K562 (cell line): ENCODE results near the gene SLC25A21. TPM values are rescaled to one million over a fixed set of nuclear protein-coding genes. Genes with fewer than 3 reads are reported as not detected.
A peak's percentile ranks its signal among the peaks of the same experiment; 100 is the strongest.

ENCODE experiments used
- FOXM1 ChIP-seq, 2 experiments: fragments of 450-650 bp in 1 of 2; sonication (generic) in 1 of 2; formaldehyde crosslinking in 1 of 2; IDR thresholded peaks; 2 replicates each; pipeline versions ENCODE4 v1.6.1 to v1.9.0; 2017 to 2022; ENCODE audit warnings: low read depth in 2 of 2, mild to moderate bottlenecking in 2 of 2, missing genetic modification reagents in 1 of 2, moderate library complexity in 1 of 2
- GABPA ChIP-seq: fragments of 200-800 bp; sonication (Bioruptor generic); conservative IDR thresholded peaks from 2 replicates; pipeline ENCODE4 v1.6.1; 2016; ENCODE audit warnings: low read depth, missing genetic modification characterization, missing compliant biosample characterization
- HMG20A ChIP-seq: fragments of 450-650 bp; formaldehyde crosslinking; conservative IDR thresholded peaks from 2 replicates; pipeline ENCODE4 v1.4.0; 2020; ENCODE audit warnings: mild to moderate bottlenecking, mixed read lengths
- HSF4 ChIP-seq: fragments of 250-450 bp; sonication (Bioruptor Pico); IDR thresholded peaks from 2 replicates; pipeline ENCODE4 v2.1.2; 2022; ENCODE audit warnings: mild to moderate bottlenecking, moderate library complexity, borderline replicate concordance
- JUND ChIP-seq, 2 experiments: IDR thresholded peaks; 2 replicates in 1 of 2; 3 replicates in 1 of 2; pipeline ENCODE4 v1.6.1; 2011; ENCODE audit warnings: borderline replicate concordance in 2 of 2, low read depth in 2 of 2, low read length in 2 of 2, improper control_type of control experiment in 1 of 2, missing biosample characterization in 1 of 2, missing genetic modification characterization in 1 of 2, missing genetic modification reagents in 1 of 2
- KAT2B ChIP-seq: IDR thresholded peaks from one replicate; pipeline ENCODE4 v1.6.1; 2012; ENCODE audit warnings: low read depth, mild to moderate bottlenecking, control low read depth, inconsistent platforms, low read length, moderate library complexity
- MBD2 ChIP-seq: sonication (generic); IDR thresholded peaks from 2 replicates; pipeline ENCODE4 v1.6.1; 2016; ENCODE audit warnings: low read depth, borderline replicate concordance
- MEF2D ChIP-seq: conservative IDR thresholded peaks from 2 replicates; pipeline ENCODE4 v1.6.1; 2016; ENCODE audit warnings: low read depth, missing genetic modification characterization, missing compliant biosample characterization
- MXI1 ChIP-seq: IDR thresholded peaks from 2 replicates; pipeline ENCODE4 v1.6.1; 2011; ENCODE audit warnings: low read depth, mild to moderate bottlenecking, improper control_type of control experiment, low read length
- SLC30A9 ChIP-seq: fragments of 250-450 bp; sonication (Bioruptor Pico); IDR thresholded peaks from 2 replicates; pipeline ENCODE4 v1.8.0; 2022; ENCODE audit warnings: mild to moderate bottlenecking, moderate library complexity
- TEAD1 ChIP-seq, 2 experiments: fragments of 450-650 bp in 1 of 2; sonication (generic) in 1 of 2; formaldehyde crosslinking; IDR thresholded peaks; 2 replicates each; pipeline versions ENCODE4 v1.4.0 to v1.8.0; 2020 to 2022; ENCODE audit warnings: mild to moderate bottlenecking in 2 of 2, missing genetic modification reagents in 1 of 2
- THRA ChIP-seq: fragments of 450-650 bp; IDR thresholded peaks from 2 replicates; pipeline ENCODE4 v1.6.1; 2017; ENCODE audit warnings: mild to moderate bottlenecking, moderate library complexity
- ZNF280B ChIP-seq: fragments of 250-450 bp; sonication (Bioruptor Pico); IDR thresholded peaks from 2 replicates; pipeline ENCODE4 v1.5.1; 2021; ENCODE audit warnings: mild to moderate bottlenecking
- ZNF583 ChIP-seq: fragments of 250-450 bp; sonication (Bioruptor Pico); IDR thresholded peaks from 2 replicates; pipeline ENCODE4 v1.4.0; 2020
- polyA plus RNA-seq, 8 experiments: library from polyadenylated mRNA; depleted of rRNA in 4 of 8; stranded (reverse) in 5 of 8; unstranded in 3 of 8; fragments of >200 nt; fragmentation: Nextera tagmentation in 2 of 8; fragmentation: Illumina TruSeq in 1 of 8; extraction: Ambion mirVana in 2 of 8; extraction: Trizol in 1 of 8; gene quantifications; 2 replicates each; pipeline versions ENCODE4 v1.2.1 to v1.2.3, GENCODE V29; 2011 to 2014; ENCODE audit warnings: inconsistent platforms in 1 of 8, missing spikeins in 1 of 8
- total RNA-seq, 7 experiments: library from RNA; depleted of rRNA in 6 of 7; stranded (reverse); fragments of >200 nt in 6 of 7; fragmentation: Illumina TruSeq in 2 of 7; extraction: Trizol in 2 of 7; gene quantifications; 2 replicates each; pipeline versions ENCODE4 v1.2.1 to v1.2.3, GENCODE V29; 2011 to 2021; ENCODE audit warnings: low replicate concordance in 1 of 7

SLC25A21 gene
- total and polyA plus RNA-seq, 9 of the 15 experiments (the other 6 are each of a cell fraction or from before 2014, with no cell fraction given), result 15.2 to 46.7 (median 28.7) TPM

- peak; percentile 70; the same call in 1 of the 2 replicates for TF ChIP-seq SLC30A9 (CRISPR knock-in tag)
- TF ChIP-seq HMG20A (CRISPR knock-in tag), result 0 out of 2 replicates have a peak, but pooled peaks have one; percentile 52
- peak; percentile 86; the same call in 1 of the 2 replicates for TF ChIP-seq HSF4 (CRISPR knock-in tag)
- TF ChIP-seq GABPA (tag), result no peak; the same call in 1 of the 2 replicates
- TF ChIP-seq FOXM1 (IDR thresholded peaks at IDR 0.05; ENCODE audit: low read depth), result no peak
- no peak for TF ChIP-seq FOXM1 (CRISPR knock-in tag; IDR thresholded peaks at IDR 0.05; ENCODE audit: low read depth)
- peak; percentile 95 for TF ChIP-seq MEF2D
- no peak for TF ChIP-seq THRA
- TF ChIP-seq MBD2, result no peak
- no peak for TF ChIP-seq KAT2B
- TF ChIP-seq ZNF280B (CRISPR knock-in tag), result no peak
- TF ChIP-seq JUND (IDR thresholded peaks at IDR 0.05; ENCODE audit: borderline replicate concordance, low read depth, low read length), result peak; percentile 69
- TF ChIP-seq JUND (tag; IDR thresholded peaks at IDR 0.05; ENCODE audit: borderline replicate concordance, low read depth, low read length), result peak; percentile 69; the same call in 2 of the 3 replicates
- TF ChIP-seq MXI1, result no peak
- TF ChIP-seq ZNF583, result peak; percentile 98
- TF ChIP-seq TEAD1 (CRISPR knock-in tag; IDR thresholded peaks at IDR 0.05), result peak in 1 of 2 experiments; percentile 95; a peak in 2 of 4 replicates
These were observed 5.0 kb downstream of the SLC25A21 start (continued) for GRCh38 chr14:37167151-37168047.
